Mesothelial cell of epicardium (in vitro differentiated cells): ENCODE data around the gene BMPR1B. TPM values are rescaled to one million over a fixed set of nuclear protein-coding genes. Genes with fewer than 3 reads are reported as not detected.

Experiments used
- DNase-seq, 2 experiments: peaks; one replicate each; pipeline ENCODE4 v3.0.0; 2021; ENCODE audit warnings: low spot score in 2 of 2; ENCODE audit not compliant: unreplicated experiment in 2 of 2
- H3K27ac Mint-ChIP-seq: 2 replicates; pipeline ENCODE4 v1.8.0; 2021; ENCODE audit warnings: mixed read lengths
- H3K27me3 Mint-ChIP-seq: 2 replicates; pipeline ENCODE4 v1.8.0; 2021; ENCODE audit warnings: low read depth, mixed read lengths
- H3K36me3 Mint-ChIP-seq: 2 replicates; pipeline ENCODE4 v1.8.0; 2021; ENCODE audit warnings: mixed read lengths
- H3K4me1 Mint-ChIP-seq: 2 replicates; pipeline ENCODE4 v1.8.0; 2021; ENCODE audit warnings: mixed read lengths
- H3K4me3 Mint-ChIP-seq: 2 replicates; pipeline ENCODE4 v1.8.0; 2021; ENCODE audit warnings: mild to moderate bottlenecking, moderate library complexity, mixed read lengths
- H3K9me3 Mint-ChIP-seq: 2 replicates; pipeline ENCODE4 v1.8.0; 2021; ENCODE audit warnings: mixed read lengths
- total RNA-seq: library from RNA; stranded (reverse); gene quantifications from 3 replicates; pipeline ENCODE4 v1.2.1, GENCODE V29; 2021
- TF ChIP-seq, protein P1 (sequence below): fragments of 200-600 bp; sonication (generic); IDR thresholded peaks from one replicate; pipeline ENCODE4 v1.5.0; 2021; ENCODE audit warnings: antibody characterized with exemption; ENCODE audit not compliant: unreplicated experiment

Gene BMPR1B
- total RNA-seq, 1 donor from 2014 or later = 2.6 TPM

DNA sequence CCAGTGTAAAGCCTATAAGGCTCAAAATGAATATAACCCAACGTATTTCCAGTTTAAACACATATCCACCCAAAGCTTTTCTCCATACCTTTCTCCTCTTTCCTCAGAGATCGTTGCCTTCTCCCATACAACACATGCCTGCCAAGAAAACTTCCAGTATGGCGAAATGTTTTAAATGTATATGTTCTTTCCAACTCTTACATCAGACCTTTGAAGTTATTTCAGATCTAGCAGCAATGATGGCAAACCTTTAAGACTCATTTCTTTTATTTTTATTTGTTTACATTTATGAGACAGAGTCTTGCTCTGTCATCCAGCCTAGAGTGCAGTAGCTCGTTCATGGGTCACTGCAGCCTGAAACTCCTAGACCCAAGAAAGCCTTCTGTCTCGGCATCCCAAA lies 265.4 kb downstream of the BMPR1B start:
- H3K36me3 Mint-ChIP-seq = no peaks in the 10 kb centered on the region
- TF ChIP-seq, protein P1, sequence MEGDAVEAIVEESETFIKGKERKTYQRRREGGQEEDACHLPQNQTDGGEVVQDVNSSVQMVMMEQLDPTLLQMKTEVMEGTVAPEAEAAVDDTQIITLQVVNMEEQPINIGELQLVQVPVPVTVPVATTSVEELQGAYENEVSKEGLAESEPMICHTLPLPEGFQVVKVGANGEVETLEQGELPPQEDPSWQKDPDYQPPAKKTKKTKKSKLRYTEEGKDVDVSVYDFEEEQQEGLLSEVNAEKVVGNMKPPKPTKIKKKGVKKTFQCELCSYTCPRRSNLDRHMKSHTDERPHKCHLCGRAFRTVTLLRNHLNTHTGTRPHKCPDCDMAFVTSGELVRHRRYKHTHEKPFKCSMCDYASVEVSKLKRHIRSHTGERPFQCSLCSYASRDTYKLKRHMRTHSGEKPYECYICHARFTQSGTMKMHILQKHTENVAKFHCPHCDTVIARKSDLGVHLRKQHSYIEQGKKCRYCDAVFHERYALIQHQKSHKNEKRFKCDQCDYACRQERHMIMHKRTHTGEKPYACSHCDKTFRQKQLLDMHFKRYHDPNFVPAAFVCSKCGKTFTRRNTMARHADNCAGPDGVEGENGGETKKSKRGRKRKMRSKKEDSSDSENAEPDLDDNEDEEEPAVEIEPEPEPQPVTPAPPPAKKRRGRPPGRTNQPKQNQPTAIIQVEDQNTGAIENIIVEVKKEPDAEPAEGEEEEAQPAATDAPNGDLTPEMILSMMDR = no peak
- no peak overlapping the region for H3K27ac Mint-ChIP-seq
- no peak for DNase-seq
- no peaks in the 10 kb centered on the region for H3K9me3 Mint-ChIP-seq
- H3K4me3 Mint-ChIP-seq = no peak overlapping the region
- H3K27me3 Mint-ChIP-seq = no peaks in the 10 kb centered on the region
- peaks cover 4% of the 10 kb centered on the region for H3K4me1 Mint-ChIP-seq

DNA sequence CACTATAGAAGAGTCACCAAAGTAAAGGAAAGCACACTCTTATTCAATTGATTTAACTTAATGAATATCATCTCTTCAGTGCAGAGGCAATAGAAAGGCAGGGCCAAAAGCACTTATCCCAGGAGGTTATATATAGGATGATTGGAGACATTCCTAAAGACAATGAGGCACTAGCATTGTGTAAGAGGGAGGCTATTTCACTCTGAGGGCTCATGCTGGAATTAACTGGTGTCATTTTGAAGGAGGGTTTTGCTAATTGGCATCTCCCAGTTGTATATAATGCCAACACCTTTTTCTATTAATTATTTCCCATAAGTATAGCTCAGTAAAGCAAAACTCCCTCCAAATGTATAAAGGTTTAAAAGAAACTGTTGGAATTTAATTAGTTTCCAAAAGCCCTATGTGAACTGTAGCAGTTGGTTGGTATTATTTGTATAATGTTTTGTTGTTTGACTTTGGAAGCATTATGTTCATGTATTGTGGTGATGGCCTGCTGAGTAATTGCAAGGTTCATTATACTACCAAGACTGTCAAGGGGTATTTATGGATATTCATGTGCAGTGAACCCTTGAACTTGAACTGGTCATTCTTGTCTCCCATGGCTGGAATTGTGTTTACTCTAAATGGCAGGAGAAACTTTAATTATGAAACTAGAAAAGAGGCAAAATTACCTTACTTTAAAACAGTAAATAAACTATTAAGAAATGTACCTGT lies 270.3 kb downstream of the BMPR1B start:
- TF ChIP-seq, protein P1 = no peak
- Mint-ChIP-seq H3K27me3 (no peaks in the 10 kb centered on the region), H3K4me1 (no peaks in the 10 kb centered on the region), H3K9me3 (peaks cover 9% of the 10 kb centered on the region), H3K27ac (no peak overlapping the region), H3K36me3 (no peaks in the 10 kb centered on the region), H3K4me3 (no peak overlapping the region)
- DNase-seq = no peak

DNA sequence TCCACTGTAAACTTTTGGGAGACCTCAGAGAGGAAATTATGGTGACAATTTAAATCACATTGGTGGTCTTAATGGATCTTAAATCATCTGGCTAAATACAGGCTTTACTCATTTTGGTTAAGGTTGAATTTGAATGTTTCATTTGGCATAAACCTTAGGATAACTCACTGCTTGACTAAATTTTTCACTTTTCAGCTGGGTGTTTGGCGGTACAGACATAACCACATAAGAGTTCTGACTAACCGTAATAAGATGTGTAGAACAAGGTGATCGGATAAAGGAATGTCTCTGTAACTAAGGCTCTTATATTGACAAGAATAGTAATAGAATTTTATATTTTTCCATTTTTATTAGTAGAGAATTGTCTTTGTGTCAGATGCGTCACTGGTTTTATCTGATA lies 281.0 kb downstream of the BMPR1B start:
- no peak overlapping the region for H3K27ac Mint-ChIP-seq
- no peak for DNase-seq
- H3K4me1 Mint-ChIP-seq = no peaks in the 10 kb centered on the region
- H3K27me3 Mint-ChIP-seq = peaks cover 5% of the 10 kb centered on the region
- H3K4me3 Mint-ChIP-seq = no peak overlapping the region
- H3K9me3 Mint-ChIP-seq = peaks cover 19% of the 10 kb centered on the region
- no peaks in the 10 kb centered on the region for H3K36me3 Mint-ChIP-seq
- TF ChIP-seq, protein P1 = no peak

DNA sequence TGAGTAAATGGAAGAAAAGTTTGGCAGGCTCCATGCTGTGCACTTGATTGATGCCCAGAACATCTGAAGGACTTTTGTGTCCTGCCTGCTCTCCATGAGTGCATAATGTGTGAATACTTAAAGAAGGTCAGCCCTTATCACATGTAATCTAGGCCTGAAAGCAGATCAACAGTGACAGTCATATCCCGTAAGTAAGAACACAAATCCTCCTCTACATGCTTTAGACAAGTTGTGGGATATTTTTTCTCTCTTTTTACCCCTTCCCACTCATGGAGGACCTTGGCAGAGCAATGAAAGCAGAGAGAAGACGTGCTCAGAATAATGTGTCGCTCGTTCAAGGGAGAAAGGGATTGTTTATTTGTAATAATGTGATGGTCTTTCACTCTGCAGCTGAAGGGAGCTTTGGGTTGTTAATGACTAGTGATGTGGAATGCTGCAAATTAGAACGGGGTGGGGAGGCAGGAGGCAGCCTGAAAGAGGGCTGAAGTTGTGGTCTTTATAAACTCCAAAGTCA lies 286.6 kb downstream of the BMPR1B start:
- Mint-ChIP-seq H3K27me3 (no peaks in the 10 kb centered on the region), H3K4me3 (no peak overlapping the region), H3K36me3 (no peaks in the 10 kb centered on the region), H3K9me3 (no peaks in the 10 kb centered on the region), H3K27ac (no peak overlapping the region), H3K4me1 (no peaks in the 10 kb centered on the region)
- no peak for DNase-seq
- TF ChIP-seq, protein P1 = no peak

DNA sequence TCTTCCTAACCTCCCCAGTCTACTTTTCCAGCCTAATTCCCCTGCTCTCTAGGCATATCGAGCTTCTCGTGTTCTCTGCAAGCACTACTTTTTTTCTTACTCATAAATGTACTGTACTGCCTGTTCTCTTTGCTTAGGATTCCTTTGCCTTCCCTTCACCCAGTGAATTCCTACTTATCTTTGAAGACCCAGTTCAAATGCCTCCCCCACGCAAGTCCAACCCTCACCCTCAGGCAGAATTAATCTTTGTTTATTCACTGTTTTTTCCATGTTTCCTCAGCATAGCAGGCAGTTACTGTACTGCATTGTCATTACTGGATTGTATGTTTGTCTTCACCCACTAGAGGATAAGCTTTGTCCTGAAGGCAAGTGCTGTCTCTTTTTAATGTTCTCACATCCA lies 287.7 kb downstream of the BMPR1B start:
- H3K4me1 Mint-ChIP-seq = no peaks in the 10 kb centered on the region
- TF ChIP-seq, protein P1 = no peak
- H3K27ac Mint-ChIP-seq = no peak overlapping the region
- no peaks in the 10 kb centered on the region for H3K27me3 Mint-ChIP-seq
- no peak overlapping the region for H3K4me3 Mint-ChIP-seq
- no peak for DNase-seq
- no peaks in the 10 kb centered on the region for H3K36me3 Mint-ChIP-seq
- no peaks in the 10 kb centered on the region for H3K9me3 Mint-ChIP-seq

DNA sequence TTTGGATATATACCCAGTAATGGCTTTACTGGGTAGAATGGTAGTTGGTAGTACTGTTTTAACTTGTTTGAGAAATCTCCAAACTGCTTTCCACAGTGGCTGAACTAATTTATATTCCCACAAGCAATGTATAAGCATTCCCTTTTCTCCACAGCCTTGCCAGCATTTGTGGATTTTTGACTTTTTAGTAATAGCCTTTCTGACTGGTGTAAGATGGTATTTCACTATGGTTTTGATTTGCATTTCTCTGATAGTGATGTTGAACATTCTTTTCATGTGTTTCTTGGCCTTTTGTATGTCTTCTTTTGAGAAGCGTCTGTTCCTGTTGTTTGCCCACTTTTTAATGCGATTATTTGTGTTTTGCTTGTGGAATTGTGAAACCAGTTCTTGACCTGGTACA lies 290.5 kb downstream of the BMPR1B start:
- TF ChIP-seq, protein P1 = no peak
- no peak for DNase-seq
- no peak overlapping the region for H3K4me3 Mint-ChIP-seq
- peaks cover 14% of the 10 kb centered on the region for H3K4me1 Mint-ChIP-seq
- no peaks in the 10 kb centered on the region for H3K36me3 Mint-ChIP-seq
- H3K27me3 Mint-ChIP-seq = no peaks in the 10 kb centered on the region
- H3K27ac Mint-ChIP-seq = no peak overlapping the region
- H3K9me3 Mint-ChIP-seq = no peaks in the 10 kb centered on the region
